ENCODE results near the gene KAZN.

GRCh38 chr1:15158506-15159165 lies 560.2 kb downstream of the KAZN start:
- TF ChIP-seq YY1 (tag by site-specific recombination; IDR thresholded peaks at IDR 0.05) (no peak), ZNF223 (tag by site-specific recombination; IDR thresholded peaks at IDR 0.05) (no peak), ZNF274 (IDR thresholded peaks at IDR 0.05; ENCODE audit: low read length) (no peak), ZNF274 (tag by site-specific recombination; IDR thresholded peaks at IDR 0.05; ENCODE audit: borderline replicate concordance) (no peak), CTCF (tag by site-specific recombination; IDR thresholded peaks at IDR 0.05) (no peak), ZNF398 (tag by site-specific recombination; IDR thresholded peaks at IDR 0.05) (no peak), INSM2 (tag by site-specific recombination; IDR thresholded peaks at IDR 0.05) (no peak), ZNF239 (tag by site-specific recombination; IDR thresholded peaks at IDR 0.05) (no peak), ZNF843 (tag by site-specific recombination; IDR thresholded peaks at IDR 0.05) (no peak), ZNF138 (tag by site-specific recombination; IDR thresholded peaks at IDR 0.05; ENCODE audit: borderline replicate concordance) (no peak), SETDB1 (IDR thresholded peaks at IDR 0.05; ENCODE audit: insufficient read length, low read length) (no peak), ZNF548 (tag by site-specific recombination; IDR thresholded peaks at IDR 0.05) (no peak), OVOL3 (tag by site-specific recombination; IDR thresholded peaks at IDR 0.05) (no peak), ZNF416 (tag by site-specific recombination; IDR thresholded peaks at IDR 0.05) (no peak)

Data from HEK293 (cell line).